Psoas muscle (tissue), 8 donors: ENCODE measurements around the gene MTHFD2L. TPM values are rescaled to one million over a fixed set of nuclear protein-coding genes. Genes with fewer than 3 reads are reported as not detected.

ENCODE experiments used
- ATAC-seq, 4 donors: fragments of 200-7000 bp; cut with Tn5 transposase; one replicate each; pipeline ENCODE4 v1.9.1; 2020; ENCODE audit warnings: moderate library complexity in 3 of 4, mild to moderate bottlenecking in 2 of 4
- DNase-seq, 2 donors: peaks; one replicate each; pipeline ENCODE4 v3.0.0-alpha.2; 2020
- H3K27ac ChIP-seq: fragments of 200-600 bp; one replicate; pipeline ENCODE4 v1.8.0; 2022
- H3K27me3 ChIP-seq, 3 donors: fragments of 200-600 bp in 1 of 3; one replicate each; pipeline versions ENCODE4 v1.6.1 to v1.8.0; 2013 to 2022; ENCODE audit warnings: low read length in 2 of 3, mild to moderate bottlenecking in 2 of 3, moderate library complexity in 1 of 3; ENCODE audit not compliant: insufficient read depth in 3 of 3
- H3K36me3 ChIP-seq, 2 donors: fragments of 200-600 bp in 1 of 2; one replicate each; pipeline versions ENCODE4 v1.6.1 to v1.8.0; 2013 to 2022; ENCODE audit warnings: low read depth in 1 of 2, mild to moderate bottlenecking in 1 of 2, moderate library complexity in 1 of 2; ENCODE audit not compliant: insufficient read depth in 1 of 2
- H3K4me1 ChIP-seq: fragments of 200-600 bp; one replicate; pipeline ENCODE4 v1.8.0; 2022
- H3K4me3 ChIP-seq: fragments of 200-600 bp; one replicate; pipeline ENCODE4 v1.8.0; 2022; ENCODE audit warnings: mild to moderate bottlenecking
- H3K9me3 ChIP-seq: fragments of 200-600 bp; one replicate; pipeline ENCODE4 v1.8.0; 2022
- CTCF ChIP-seq: fragments of 200-600 bp; IDR thresholded peaks from one replicate; pipeline ENCODE4 v1.8.0; 2022; ENCODE audit warnings: antibody characterized with exemption
- whole genome bisulfite sequencing, 3 donors: extraction: QIAGEN DNeasy Blood & Tissue Kit; methylation state at CpG; one replicate each; pipeline versions ENCODE4 v1.1.6 to v1.1.7; 2013; 5-methylcytosine and 5-hydroxymethylcytosine counted together
- intact Hi-C, 2 donors: fragments of 100-400 bp; cut with DNase I; formaldehyde crosslinking; loops; one replicate each; pipeline versions ENCODE4 v1.11.0 to v1.14.2; 2022
- polyA plus RNA-seq, 3 donors: library from polyadenylated mRNA; stranded (reverse); fragments of 200-250 nt; gene quantifications; one replicate each; pipeline ENCODE4 v1.2.3, GENCODE V29; 2013
- total RNA-seq, 4 donors: library from RNA; stranded (reverse); fragmentation: NEBNext Ultra II Directional in 2 of 4; extraction: Animal tissue kit (Norgen Biotek cat#: 25700) in 2 of 4; gene quantifications; one replicate each; pipeline versions ENCODE4 v1.2.1 to v1.2.4, GENCODE V29; 2021 to 2023
- donor health status: healthy with polysubstance abuse.
- donor health status: DM: no; HTN: no; CAD: no; lungs with moderate emphysema.
- donor health status: Bipolar disorder and iron deficiency.
- donor health status: healthy.
- donor health status: DM: yes; HTN: yes; CAD: no.
- donor health status: DM: no; HTN: no; CAD: no.
- donor health status: DM: no; HTN: no; CAD: no.
- donor health status: DM: yes; HTN: yes; CAD: no.

Gene MTHFD2L
- total and polyA plus RNA-seq, 7 donors, result 4.3 to 11.6 (median 9.0) TPM

GRCh38 chr4:74134500-74134852 is 23.4 kb upstream of the MTHFD2L start:
- DNase-seq, result no peak
- intact Hi-C loops, result loop anchor here (5.0 kb wide), 1 partner anchor 472 kb away; no protein-coding TSS in a partner anchor
- WGBS, 3 donors, result 48 to 59% (median 53%) methylated on average over 2 of the region's 2 CpGs
- no peaks in the 10 kb centered on the region for H3K4me1 ChIP-seq
- ATAC-seq, result no peak
- no peak overlapping the region for H3K4me3 ChIP-seq
- no peak for TF ChIP-seq CTCF
- no peaks in the 10 kb centered on the region for H3K27me3 ChIP-seq
- H3K36me3 ChIP-seq, result no peaks in the 10 kb centered on the region
- no peaks in the 10 kb centered on the region for H3K9me3 ChIP-seq
- no peak overlapping the region for H3K27ac ChIP-seq

GRCh38 chr4:74146581-74147129 is 11.3 kb upstream of the MTHFD2L start:
- no peak for DNase-seq
- H3K27ac ChIP-seq, result no peak overlapping the region
- no peaks in the 10 kb centered on the region for H3K4me1 ChIP-seq
- no peaks in the 10 kb centered on the region for H3K27me3 ChIP-seq
- no peak for ATAC-seq
- no peak overlapping the region for H3K4me3 ChIP-seq
- 82 to 86% (median 84%) methylated on average over 4 of the region's 4 CpGs for WGBS, 3 donors
- H3K9me3 ChIP-seq, result no peaks in the 10 kb centered on the region
- no peak for TF ChIP-seq CTCF
- no peaks in the 10 kb centered on the region for H3K36me3 ChIP-seq
- intact Hi-C loops, result no loop called here

- H3K4me3 ChIP-seq, result no peak overlapping the region
- intact Hi-C loops, result no loop called here
- H3K9me3 ChIP-seq, result no peaks in the 10 kb centered on the region
- no peaks in the 10 kb centered on the region for H3K4me1 ChIP-seq
- no peak for ATAC-seq
- no peak overlapping the region for H3K27ac ChIP-seq
- 91 to 94% (median 91%) methylated on average over 2 of the region's 2 CpGs for WGBS, 3 donors
- no peak for TF ChIP-seq CTCF
- no peak for DNase-seq
- H3K27me3 ChIP-seq, result no peaks in the 10 kb centered on the region
- no peaks in the 10 kb centered on the region for H3K36me3 ChIP-seq
Measured at GRCh38 chr4:74148205-74148604, 9.7 kb upstream of the MTHFD2L start.

- Histone ChIP-seq H3K27ac (no peak overlapping the region), H3K36me3 (no peaks in the 10 kb centered on the region), H3K27me3 (no peaks in the 10 kb centered on the region), H3K9me3 (no peaks in the 10 kb centered on the region), H3K4me3 (no peak overlapping the region), H3K4me1 (no peaks in the 10 kb centered on the region)
- no peak for TF ChIP-seq CTCF
- intact Hi-C loops, result loop anchor here in 1 of 2 donors (10.0 kb wide), 1 partner anchor 1088 kb away; the partner anchor contains the start of gene COX18
- ATAC-seq (no peak), DNase-seq (no peak)
Measured at GRCh38 chr4:74152836-74153235, 5.1 kb upstream of the MTHFD2L start.

- H3K36me3 ChIP-seq, result peaks cover 3 to 13% of the 10 kb centered on the region in 2 donors
- no peak for ATAC-seq
- intact Hi-C loops, result loop anchor here (2.0 to 10.0 kb wide), 2 partner anchors 898 to 1092 kb away; partner anchors contain the start of genes ANKRD17 (in 1 of the 2) and COX18 (in 1 of the 2)
- 76 to 93% (median 85%) methylated on average over 2 of the region's 2 CpGs for WGBS, 3 donors
- no peaks in the 10 kb centered on the region for H3K9me3 ChIP-seq
- no peak for DNase-seq
- TF ChIP-seq CTCF, result no peak
- H3K27me3 ChIP-seq, result no peaks in the 10 kb centered on the region
- H3K4me1 ChIP-seq, result peaks cover 11% of the 10 kb centered on the region
- H3K27ac ChIP-seq, result no peak overlapping the region
- no peak overlapping the region for H3K4me3 ChIP-seq
Measured at GRCh38 chr4:74156521-74156920, 1.4 kb upstream of the MTHFD2L start.
